Effector CD8-positive, alpha-beta T cell (primary cell): ENCODE data around the gene VPS8.
"Not testable (repeated sequence)": the region's sequence is repeated elsewhere in the genome, so short reads cannot be mapped to it uniquely, and the experiment has no call there.

ENCODE experiments used
- DNase-seq: peaks from one replicate; lab custom pipeline; 2025; lab: John Stamatoyannopoulos, UW

The VPS8 gene

DNA sequence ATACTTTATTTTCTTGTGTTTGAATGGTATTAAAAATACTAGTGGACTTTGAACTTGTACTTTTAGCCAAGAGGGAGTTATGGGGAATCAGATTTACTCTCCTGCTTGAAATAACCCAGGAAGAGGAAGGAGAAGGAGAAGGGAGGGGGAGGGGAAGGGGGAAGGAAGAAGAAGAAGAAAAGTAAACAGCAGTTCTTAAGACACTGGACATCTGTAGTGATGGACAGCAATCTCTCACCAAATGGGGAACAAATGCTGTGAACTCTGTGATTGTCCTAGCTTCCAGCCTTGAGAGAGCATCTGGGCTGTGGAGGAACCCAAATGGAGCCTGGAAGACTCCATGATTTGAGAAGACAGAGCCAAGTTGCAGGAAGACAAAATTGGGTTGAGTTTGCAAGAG, 52.0 kb downstream of the VPS8 start:
- DNase-seq: no peak

DNA sequence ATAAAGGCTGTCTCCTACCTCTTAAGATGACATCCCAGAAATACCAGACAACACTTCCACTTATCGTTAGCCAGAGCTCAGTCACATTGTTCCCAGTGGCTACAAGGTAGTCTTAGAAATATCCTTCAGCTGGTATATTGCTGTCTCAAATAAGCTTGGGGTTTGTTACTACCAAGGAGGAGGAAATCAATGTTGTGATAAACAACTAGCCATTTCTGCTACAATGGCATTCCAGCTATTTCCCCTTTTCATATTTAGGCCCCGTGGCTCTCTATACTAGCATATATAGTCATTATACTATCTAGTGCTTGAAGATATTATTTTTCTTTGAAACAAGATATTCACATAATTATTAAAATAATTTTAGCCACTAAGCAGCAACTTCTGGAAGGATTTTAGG, 56.5 kb downstream of the VPS8 start:
- no peak for DNase-seq

DNA sequence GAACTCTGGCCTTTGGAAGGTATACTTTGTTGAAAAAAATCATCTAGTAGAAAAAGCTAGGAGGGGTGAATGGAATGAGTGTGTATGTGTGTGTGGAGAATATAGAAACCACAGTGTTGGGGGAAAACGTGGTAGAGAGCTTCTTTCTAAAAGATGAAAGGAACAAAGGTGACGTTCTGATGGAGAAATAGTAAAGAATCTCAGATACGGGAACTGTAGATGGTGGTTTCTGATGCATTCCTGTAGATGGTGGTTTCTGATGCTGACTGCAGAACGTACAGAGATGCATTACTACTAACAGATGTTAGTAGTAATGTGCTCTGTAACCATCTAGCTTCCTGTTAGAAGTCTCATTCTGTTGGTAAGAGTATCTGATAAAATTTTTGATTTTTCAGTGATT, 60.2 kb downstream of the VPS8 start:
- DNase-seq: no peak

DNA sequence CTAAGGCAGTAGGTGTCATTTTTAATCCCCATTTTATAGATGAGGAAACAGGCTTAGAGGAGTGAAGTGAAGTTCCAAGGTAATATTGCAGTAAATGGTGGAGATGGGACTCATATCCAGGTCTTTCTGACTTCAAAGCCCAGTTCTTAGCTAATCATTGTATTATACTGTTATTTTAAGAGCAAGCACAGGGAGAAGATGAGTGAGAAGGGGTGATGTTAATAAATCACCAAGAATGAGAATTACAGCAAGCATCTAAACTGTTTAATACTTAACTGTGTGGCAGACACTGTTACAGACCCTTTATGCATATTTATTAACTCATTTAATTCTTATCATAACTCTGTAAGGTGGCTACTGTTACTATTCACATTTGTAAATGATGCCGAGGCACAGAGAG, 61.2 kb downstream of the VPS8 start:
- no peak for DNase-seq

DNA sequence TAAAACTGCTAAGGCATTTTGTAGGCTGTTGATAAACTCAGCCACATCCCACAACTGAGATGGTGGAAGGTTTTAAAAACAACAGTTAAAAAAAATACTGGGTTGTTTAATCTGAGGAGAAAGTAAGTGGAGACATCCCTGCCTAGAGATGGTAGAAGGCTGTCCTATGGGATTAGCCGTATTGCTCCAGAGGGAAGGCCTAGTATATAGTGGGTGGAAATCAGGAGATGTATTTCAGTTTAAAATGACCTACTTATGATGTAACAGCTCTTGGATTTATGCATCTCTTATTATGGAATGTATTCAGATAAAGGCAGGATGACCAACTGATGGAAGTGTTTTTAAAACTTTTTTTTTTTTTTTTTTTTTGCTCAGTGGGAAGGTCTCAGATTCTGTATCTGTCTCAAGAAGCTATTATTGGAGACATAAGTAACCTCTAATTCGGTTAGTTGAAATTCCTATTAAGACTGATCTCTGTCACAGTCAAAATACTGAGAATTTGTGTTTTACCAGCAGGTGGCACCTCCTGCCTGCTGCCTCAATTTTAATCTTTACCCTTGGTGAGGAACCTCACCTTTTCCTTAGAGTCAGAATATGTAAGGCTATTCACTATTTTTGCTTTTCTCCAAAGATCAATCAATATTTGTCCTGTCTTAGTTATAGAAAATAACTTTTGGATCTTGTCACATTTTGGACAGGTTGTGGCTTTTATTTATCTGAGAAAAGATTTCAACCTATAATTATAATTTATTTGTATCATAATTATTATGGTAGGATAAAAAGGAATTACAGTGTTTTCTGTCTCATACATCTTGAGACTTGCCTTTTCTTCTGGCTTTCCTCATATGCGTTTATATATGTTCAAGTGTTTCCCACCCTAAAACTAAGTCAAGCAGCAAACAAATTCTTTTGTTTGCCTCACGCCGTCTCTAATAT, 63.0 kb downstream of the VPS8 start:
- no peak for DNase-seq

DNA sequence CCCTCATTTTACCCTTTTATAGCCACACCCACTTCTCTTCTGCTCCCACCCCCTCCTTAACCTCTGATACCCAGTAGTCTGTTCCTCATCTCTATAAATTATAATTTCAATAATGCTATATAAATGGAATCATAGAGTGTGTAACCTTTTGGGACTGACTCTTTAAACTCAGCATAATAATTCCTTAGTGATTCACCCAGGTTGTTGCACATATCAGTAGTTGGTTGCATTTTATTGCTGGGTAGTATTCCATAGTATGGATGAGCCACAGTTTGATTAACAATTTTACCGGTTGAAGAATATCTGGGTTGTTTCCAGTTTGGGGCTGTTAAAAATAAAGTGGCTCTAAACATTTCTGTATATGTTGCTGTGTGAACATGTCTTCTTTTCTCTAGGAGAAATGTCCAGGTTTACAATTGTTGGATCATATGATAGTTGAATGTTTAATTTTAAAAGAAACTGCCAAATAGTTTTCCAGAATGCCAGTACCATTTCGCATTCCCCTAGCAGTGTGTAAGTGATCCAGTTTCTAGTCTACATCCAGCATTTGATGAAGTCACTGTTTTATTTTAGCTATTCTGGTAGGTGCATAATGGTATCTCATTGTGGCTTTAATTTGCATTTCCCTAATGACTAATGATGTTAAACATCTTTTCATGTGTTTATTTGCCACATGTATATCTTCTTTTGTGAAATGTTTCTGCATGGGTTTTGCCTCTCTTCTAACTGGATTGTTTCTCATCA, 68.5 kb downstream of the VPS8 start:
- DNase-seq: no peak

DNA sequence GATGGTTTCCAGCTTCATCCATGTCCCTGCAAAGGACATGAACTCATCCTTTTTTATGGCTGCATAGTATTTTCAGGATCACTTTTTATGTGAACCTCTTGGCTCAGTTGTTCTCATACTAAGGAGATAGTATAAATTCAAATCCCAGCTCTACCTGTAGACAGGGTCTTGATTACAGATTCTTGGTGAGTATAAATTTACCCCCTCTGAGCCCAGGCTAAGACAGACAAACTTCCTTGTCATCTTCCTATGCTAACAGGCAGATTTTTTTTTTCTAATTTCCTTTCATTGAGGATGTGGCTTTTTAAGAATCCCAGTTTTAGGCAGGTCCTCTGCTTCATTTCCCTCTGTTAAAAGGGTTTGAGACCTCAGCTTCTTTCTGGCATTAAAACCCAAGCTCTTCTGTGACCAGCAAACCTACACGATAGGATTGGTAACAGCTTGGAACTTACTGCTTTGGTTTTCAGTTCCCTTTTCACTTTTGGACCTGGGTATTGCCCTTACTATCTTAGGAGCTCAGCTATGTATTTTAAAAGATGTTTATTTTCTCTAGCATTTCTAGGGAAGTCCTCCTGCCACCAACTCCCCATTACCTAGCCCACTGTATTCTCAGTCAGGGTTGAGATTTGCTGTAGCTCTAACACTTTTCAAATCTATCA, 72.5 kb downstream of the VPS8 start:
- DNase-seq: no peak

DNA sequence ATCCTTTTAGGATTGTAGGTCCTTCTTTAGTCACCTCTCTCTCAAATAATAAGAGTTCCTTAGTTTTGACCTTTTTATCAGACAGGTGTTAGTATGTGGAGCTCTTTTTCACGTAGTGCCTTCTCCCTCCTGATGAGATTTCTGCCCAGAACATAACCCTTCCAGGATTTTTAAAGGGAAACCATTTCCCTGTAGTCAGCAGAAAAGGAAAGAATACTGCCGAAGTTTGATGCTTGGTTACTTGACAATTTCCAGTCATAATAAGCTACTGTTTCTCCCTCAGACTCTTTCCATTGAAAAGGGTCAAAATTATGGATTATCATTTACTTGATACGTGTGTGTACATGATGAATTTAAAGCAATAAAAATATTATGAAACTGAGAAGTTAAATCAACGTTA, 73.1 kb downstream of the VPS8 start:
- no peak for DNase-seq

DNA sequence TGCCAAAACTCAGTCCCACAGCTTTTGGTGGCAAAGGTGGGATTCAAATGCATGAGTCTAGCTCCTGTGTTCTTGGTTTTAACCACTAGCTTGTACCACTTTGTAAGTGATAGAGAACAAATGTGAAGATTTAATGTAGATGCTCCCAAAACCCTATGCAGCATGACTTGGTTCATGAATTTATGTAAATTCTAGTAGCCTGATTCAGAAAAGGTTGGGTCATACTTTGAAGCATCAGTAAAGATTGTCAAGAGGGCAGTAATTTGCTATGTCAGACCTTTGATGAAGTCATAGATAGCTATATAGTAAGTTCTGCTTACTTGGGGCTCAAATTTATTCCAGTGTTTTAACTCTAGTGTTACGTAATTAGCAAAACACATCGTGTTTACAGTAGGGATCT, 75.6 kb downstream of the VPS8 start:
- no peak for DNase-seq

DNA sequence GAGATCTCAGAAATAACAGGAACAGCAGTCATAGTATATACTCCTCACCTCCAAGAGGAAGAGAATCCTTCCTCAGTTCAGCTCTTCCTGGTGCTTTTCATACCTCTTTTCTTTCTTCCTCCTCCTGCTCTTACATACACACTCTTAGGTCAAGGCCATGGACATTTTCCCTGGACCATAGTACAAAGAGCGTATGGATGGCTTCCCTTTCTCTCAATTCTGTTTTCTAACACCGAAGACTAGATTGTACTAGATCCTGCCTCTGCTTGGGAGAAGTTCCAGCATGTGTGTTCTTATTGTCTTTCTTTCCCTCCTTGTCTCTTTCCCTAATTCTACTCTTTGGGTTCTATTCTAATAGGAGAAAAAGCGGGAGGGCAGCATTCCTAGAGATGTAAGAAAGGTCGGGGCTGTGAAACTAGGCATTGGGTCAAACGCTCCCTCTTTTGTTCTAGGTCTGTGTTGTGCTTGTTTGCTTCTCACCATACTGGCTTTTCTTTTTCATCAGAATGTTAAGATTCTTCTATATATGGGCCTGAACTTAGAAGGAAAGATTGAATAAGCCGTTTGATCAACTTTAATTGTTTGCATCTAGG, 77.4 kb downstream of the VPS8 start:
- no peak for DNase-seq

DNA sequence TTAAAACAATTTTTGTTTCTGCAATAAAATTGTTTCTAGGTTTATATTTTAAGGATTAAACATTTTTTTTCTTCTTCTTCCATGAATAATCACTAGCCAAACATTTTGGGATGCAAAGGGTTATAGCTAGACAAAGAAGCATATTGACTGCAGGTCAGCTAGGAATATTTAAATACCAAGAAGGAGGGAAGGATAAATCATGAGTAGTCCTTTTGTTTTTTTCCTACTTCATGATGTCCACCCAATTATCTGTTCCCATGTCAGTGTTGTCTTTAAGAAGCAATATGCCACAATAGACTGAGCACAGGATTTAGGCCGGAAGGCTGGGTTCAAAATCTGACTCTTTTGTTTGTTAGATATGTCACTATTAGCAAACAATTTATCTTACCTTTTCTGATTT, 82.1 kb downstream of the VPS8 start:
- no peak for DNase-seq

DNA sequence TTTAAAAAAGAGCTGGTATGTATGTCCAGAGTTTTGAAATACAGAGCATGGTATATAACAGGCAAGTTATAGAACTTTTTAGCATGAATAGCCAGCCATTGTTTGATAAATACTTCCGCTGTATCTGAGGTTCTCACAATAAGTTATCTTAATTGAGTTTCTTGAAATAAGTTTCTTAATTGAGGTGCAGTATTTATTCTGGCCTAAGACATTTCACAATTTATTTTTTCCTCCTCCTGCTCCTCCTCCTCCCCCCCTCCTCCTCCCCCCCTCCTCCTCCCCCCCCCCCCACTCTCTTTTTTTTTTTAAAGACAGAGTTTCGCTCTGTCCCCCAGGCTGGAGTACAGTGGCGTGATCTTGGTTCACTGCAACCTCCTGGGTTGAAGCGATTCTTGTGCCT, 83.4 kb downstream of the VPS8 start:
- no peak for DNase-seq

DNA sequence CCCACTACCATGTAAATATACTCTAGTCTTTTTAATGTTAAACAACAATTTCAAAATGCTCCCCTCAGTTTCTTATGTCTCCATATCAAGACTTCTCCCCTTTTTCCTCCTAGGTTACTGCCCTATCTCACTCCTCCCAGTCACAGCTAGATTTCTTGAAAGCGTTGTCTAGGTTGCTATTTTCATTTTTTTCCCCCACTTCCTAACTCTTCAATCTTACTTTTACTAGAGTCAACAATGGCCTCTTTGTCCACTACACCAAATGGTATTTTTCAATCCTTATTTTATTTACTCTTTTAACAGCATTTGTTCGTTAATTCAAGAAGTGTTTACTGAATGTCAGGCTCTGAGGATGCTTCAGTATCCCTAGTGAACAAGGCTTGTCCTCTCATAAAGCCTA, 84.4 kb downstream of the VPS8 start:
- no peak for DNase-seq

DNA sequence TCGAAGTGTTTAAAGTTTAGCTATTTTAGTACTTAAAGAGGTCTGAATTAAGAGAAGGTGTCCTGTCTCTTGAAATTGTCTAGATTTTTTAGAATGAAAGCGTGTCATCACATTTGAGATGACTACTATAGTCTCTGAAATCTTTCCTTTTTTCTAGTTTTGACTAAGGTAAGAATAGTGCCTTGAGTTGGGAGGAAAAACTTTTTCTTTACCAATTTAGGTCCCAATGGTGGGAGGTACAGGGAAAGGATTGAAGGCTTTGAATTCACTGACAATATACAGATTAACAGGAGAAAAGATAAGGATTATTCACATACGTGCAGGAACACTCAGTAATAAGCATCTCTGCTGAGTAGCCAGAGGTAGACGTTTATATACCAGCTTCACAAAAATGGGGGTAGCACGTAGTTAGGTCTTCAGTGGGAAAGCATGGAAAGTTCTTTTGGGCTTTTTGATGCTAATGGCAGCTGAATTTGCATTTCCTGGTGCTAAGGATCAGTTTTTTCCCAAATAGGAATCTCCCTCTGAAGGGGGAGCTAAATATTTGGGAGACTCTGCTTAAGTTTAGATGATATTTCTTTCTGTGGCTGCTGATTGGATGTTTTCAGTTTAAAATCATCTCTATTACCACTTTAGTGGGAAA, 88.1 kb downstream of the VPS8 start:
- DNase-seq: no peak

DNA sequence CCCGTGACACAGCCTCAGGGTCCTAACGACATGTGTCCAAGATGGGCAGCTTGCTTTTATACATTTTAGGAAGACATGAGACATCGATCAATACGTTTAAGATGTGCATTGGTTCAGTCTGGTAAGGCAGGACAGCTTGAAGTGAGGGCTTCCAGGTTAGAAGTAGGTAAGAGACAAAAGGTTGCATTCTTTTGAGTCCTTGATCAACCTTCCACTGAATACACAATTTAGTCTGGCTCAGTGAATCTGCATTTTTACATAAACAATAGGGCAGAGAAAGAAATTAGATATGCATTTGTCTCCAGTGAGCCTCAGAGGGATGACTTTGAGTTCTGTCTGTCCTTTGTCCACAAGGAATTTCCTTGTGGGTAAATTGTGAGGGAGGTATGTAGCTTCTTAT, 95.1 kb downstream of the VPS8 start:
- DNase-seq: not testable (repeated sequence)

DNA sequence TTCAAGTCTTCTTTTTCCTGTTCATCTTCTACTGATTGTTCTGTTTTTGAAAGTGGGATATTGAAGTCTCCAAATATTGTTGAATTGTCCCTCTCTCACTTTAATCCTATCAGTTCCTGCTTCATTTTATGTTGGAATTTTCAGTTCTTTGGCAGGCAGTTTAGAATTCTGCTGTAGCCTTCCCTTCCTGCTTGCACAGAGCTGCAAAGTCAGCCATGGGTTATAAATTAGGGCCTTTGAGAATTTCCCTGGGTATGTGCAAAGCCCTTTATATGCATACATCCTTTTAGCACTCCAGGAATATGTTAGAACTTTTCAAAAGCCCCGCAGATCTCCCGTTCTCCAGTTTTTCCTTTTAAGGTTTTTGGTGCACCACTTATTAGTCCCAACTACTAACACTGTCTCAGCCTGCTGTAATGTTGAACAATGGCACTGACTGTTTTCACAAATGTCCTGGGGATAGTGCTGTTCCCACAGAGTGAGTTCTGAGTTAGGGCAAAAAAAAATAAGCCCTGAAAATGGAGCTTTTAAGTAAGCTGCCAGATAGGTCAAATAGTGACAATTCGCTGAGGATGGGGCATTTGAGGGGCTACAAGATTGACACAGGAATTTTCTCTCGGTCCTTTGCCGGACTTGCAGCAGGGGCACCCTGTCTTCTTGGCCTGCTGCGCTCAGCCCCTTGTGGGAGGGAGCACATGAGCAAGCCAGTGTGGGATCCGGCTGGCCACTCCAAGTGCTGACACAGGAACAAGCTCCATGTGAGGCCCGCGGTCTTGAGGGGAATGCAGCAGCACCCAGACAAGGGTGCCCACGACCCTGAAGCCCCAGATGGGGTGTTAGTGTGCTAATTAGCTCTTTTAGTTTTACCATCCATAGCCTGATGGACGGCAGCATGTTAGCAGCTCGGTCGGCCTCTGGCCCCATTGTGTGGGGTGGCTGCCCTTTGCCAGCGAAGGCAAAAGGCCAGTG, 96.0 kb downstream of the VPS8 start:
- DNase-seq: no peak

DNA sequence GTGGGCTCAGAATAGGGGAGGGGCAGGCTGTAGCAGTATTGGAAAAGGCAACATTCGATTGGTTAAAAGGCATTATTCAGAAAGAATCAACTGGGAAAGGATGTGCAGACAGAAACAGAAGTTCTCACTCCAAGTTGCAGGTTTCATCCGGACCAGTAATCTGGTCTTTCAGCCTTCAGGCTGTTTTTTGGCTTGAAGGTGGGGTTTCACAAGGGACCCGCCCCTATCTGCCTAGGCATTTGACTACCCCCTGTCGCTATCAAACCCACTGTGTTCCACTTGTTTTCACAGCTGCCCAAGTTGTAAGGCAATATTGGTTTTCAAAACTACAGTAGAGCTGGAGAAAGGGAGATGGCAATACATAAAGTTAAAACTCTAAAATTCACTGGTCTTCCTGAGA, 96.9 kb downstream of the VPS8 start:
- no peak for DNase-seq

DNA sequence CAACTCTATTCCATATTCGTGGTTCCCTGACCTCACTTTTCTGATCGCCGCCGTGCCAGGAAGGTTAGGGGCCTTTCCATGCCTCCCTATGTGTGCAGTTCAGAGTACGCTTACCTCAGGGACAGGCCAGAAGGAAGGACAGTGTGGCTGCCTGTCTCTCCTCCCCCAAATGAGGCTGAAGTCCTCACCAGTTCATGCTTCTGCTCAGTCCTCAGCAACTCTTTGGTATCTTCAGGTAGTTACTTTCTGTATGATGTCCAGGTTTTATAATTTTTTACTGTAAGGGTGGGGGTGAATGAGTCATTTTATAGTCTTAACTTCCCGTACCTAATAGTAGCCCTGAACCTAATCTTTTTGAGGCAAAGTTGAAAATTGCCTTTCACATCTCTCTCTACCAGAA, 98.7 kb downstream of the VPS8 start:
- DNase-seq: no peak

DNA sequence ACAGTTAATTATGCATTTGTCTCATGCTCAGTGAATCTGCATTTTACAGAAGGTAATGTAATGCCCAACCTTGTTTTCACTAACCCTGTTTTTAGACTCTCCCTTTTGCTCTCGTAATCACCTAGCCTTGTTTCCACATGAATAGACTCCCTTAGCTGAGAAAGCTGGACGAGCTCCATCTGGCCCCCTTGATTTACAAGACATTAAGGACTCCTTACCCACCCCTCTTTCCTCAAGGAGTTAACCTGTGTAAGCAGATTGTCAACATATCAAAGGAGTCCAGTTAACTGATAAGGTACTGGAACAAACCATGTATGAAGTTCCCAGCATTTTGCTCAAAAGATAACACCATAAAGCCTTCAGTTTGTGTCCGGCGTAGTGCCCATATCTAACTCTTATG, 99.6 kb downstream of the VPS8 start:
- no peak for DNase-seq

DNA sequence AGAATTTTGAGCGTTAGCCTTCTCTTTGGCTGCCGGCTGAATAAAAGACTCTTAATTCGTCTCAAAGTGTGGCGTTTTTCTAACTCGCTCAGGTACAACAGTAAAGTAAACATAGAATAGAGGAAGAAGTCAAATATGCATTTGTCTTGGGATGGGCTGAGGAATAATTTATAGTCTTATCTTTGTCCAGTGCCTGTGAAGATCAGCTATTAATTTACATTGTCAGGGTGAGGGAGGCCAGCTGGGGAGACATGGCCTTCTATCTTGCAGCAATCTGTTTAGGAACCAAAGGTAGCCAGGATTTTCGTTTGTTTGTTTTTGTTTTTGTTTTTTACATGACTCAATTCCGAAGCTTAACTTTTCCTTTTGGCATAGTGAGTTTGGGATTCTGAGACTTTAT, 100.2 kb downstream of the VPS8 start:
- no peak for DNase-seq

DNA sequence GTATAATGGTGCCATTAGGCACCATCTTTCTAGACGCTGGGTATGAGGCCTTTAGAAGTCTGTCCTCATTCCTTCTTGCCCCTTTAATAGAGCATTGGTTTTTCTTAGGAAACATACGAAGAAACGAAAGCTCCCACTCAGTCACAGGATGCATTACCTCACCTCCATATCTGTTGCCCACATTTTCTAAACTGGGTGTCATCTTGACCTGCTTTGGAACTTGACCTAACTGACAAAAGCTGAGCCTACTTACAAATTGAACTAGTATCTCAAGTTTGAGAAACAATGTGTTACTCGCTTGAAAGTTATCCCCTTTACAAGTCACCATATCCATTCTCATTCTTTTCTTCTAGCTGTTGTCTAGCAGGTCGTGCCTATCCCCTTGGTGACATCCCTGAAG, 102.7 kb downstream of the VPS8 start:
- no peak for DNase-seq
